Measurements from ENCODE around the gene MYO5B.

- TF ChIP-seq CTCF (IDR thresholded peaks at IDR 0.05; ENCODE audit: poor library complexity, severe bottlenecking) = no peak
- TF ChIP-seq REST (IDR thresholded peaks at IDR 0.05; ENCODE audit: borderline replicate concordance) = no peak
- TF ChIP-seq TAF1 (IDR thresholded peaks at IDR 0.05; ENCODE audit: low read depth) = no peak
- peak; percentile 45 for TF ChIP-seq POLR2AphosphoS5 (IDR thresholded peaks at IDR 0.05)
- peak; percentile 38 for TF ChIP-seq EP300 (conservative IDR thresholded peaks at IDR 0.05; ENCODE audit: poor library complexity, severe bottlenecking)
Observed at GRCh38 chr18:49884465-49884864, 310.5 kb downstream of the MYO5B start.
